Measurements from ENCODE around the gene JCHAIN. TPM values are rescaled to one million over a fixed set of nuclear protein-coding genes. Genes with fewer than 3 reads are reported as not detected.

Gene JCHAIN
- total and polyA plus RNA-seq, 7 donors: 0.13 to 3.0 (median 0.73) TPM

- intact Hi-C loops (cut with DNase I): no loop called here
- Histone ChIP-seq H3K4me3 (peak overlapping the region; percentile 30), H3K27ac (no peak overlapping the region), H3K27me3 (ENCODE audit: insufficient read depth in 3 of 3, low read length in 2 of 3) (no peaks in the 10 kb centered on the region), H3K4me1 (no peaks in the 10 kb centered on the region), H3K9me3 (no peaks in the 10 kb centered on the region), H3K36me3 (ENCODE audit: insufficient read depth in 1 of 2, low read depth in 1 of 2) (no peaks in the 10 kb centered on the region)
- no peak for TF ChIP-seq CTCF (IDR thresholded peaks at IDR 0.05)
- ATAC-seq: peak in 2 of 4 donors; percentile 24 to 32
- no peak for DNase-seq
- 51 to 66% (median 60%) methylated on average over 3 of the region's 3 CpGs for WGBS, 3 donors
These were observed 52.1 kb downstream of the JCHAIN start for GRCh38 chr4:70614184-70614555.

GRCh38 chr4:70613306-70614183 lies 52.8 kb downstream of the JCHAIN start:
- peak in 1 of 4 donors; percentile 19 for ATAC-seq
- Histone ChIP-seq H3K4me3 (peak overlapping the region; percentile 30), H3K27me3 (ENCODE audit: insufficient read depth in 3 of 3, low read length in 2 of 3) (no peaks in the 10 kb centered on the region), H3K9me3 (no peaks in the 10 kb centered on the region), H3K4me1 (no peaks in the 10 kb centered on the region), H3K27ac (no peak overlapping the region), H3K36me3 (ENCODE audit: insufficient read depth in 1 of 2, low read depth in 1 of 2) (no peaks in the 10 kb centered on the region)
- no peak for TF ChIP-seq CTCF (IDR thresholded peaks at IDR 0.05)
- 34 to 44% (median 40%) methylated on average over 9 of the region's 9 CpGs for WGBS, 3 donors
- intact Hi-C loops (cut with DNase I): no loop called here
- DNase-seq: no peak

- TF ChIP-seq CTCF (IDR thresholded peaks at IDR 0.05): no peak
- Histone ChIP-seq H3K4me1 (no peaks in the 10 kb centered on the region), H3K4me3 (no peak overlapping the region), H3K27ac (no peak overlapping the region), H3K36me3 (ENCODE audit: insufficient read depth in 1 of 2, low read depth in 1 of 2) (no peaks in the 10 kb centered on the region), H3K9me3 (no peaks in the 10 kb centered on the region), H3K27me3 (ENCODE audit: insufficient read depth in 3 of 3, low read length in 2 of 3) (no peaks in the 10 kb centered on the region)
- DNase-seq: no peak
- 73 to 82% (median 80%) methylated on average over 2 of the region's 2 CpGs for WGBS, 3 donors
- no peak for ATAC-seq
- intact Hi-C loops (cut with DNase I): loop anchor here in 1 of 2 donors (10.0 kb wide), 1 partner anchor 76 kb away; the partner anchor contains the start of gene UTP3
These were observed 58.0 kb downstream of the JCHAIN start for GRCh38 chr4:70608324-70608723.

GRCh38 chr4:70607334-70607853 lies 58.9 kb downstream of the JCHAIN start:
- Histone ChIP-seq H3K36me3 (ENCODE audit: insufficient read depth in 1 of 2, low read depth in 1 of 2) (no peaks in the 10 kb centered on the region), H3K9me3 (no peaks in the 10 kb centered on the region), H3K27ac (no peak overlapping the region), H3K4me3 (no peak overlapping the region), H3K4me1 (no peaks in the 10 kb centered on the region), H3K27me3 (ENCODE audit: insufficient read depth in 3 of 3, low read length in 2 of 3) (no peaks in the 10 kb centered on the region)
- DNase-seq (no peak), ATAC-seq (no peak)
- 85 to 95% (median 93%) methylated on average over 3 of the region's 3 CpGs for WGBS, 3 donors
- TF ChIP-seq CTCF (IDR thresholded peaks at IDR 0.05): no peak
- intact Hi-C loops (cut with DNase I): loop anchor here in 1 of 2 donors (10.0 kb wide), 1 partner anchor 77 kb away; the partner anchor contains the start of gene UTP3

Data from psoas muscle (tissue), 8 donors.